Measurements from ENCODE around the gene AVL9. TPM values are rescaled to one million over a fixed set of nuclear protein-coding genes. Genes with fewer than 3 reads are reported as not detected.

Gene AVL9
- total and polyA plus RNA-seq, 2 donors (not counting 1 experiment from before 2014, with no cell fraction given), result 16.7 to 52.4 TPM

- peaks cover 26% of the 10 kb centered on the region for H3K4me1 ChIP-seq (ENCODE audit: control insufficient read depth, extremely low read depth, insufficient read depth, low read length)
- TF ChIP-seq CTCF (conservative IDR thresholded peaks at IDR 0.05 in 1 of 2, IDR thresholded peaks at IDR 0.05 in 1 of 2; ENCODE audit: low read depth in 1 of 2, low read length in 2 of 2), result peak in 1 of 2 donors; percentile 8
- TF ChIP-seq EZH2 (IDR thresholded peaks at IDR 0.05; ENCODE audit: low read length, missing control alignments), result no peak
- peaks cover 3% of the 10 kb centered on the region for H3K36me3 ChIP-seq (ENCODE audit: control insufficient read depth, insufficient read depth, low read length)
- peak overlapping the region; percentile 71 for H3K27ac ChIP-seq (ENCODE audit: insufficient read depth, low read length)
- H4K20me1 ChIP-seq (ENCODE audit: control insufficient read depth, extremely low read depth, insufficient read depth, low read length), result no peaks in the 10 kb centered on the region
- no peaks in the 10 kb centered on the region for H3K9me3 ChIP-seq (ENCODE audit: control insufficient read depth, insufficient read depth, low read depth, low read length)
- H3K9ac ChIP-seq (ENCODE audit: insufficient read depth, low read length), result no peak overlapping the region
- H3K4me3 ChIP-seq (replicated peaks in 1 of 4; ENCODE audit: control extremely low read depth in 1 of 4, insufficient read depth in 1 of 4, low read depth in 3 of 4, low read length in 4 of 4), result no peak overlapping the region
- no peak overlapping the region for H2AFZ ChIP-seq (ENCODE audit: low read length)
- peak; percentile 83 to 87 for DNase-seq (ENCODE audit: low read depth in 2 of 2)
- H3K27me3 ChIP-seq (ENCODE audit: control insufficient read depth, insufficient read depth, low read length), result no peaks in the 10 kb centered on the region
- no peak overlapping the region for H3K4me2 ChIP-seq (ENCODE audit: extremely low read depth, insufficient read depth, low read length)
- H3K79me2 ChIP-seq (ENCODE audit: control insufficient read depth, insufficient read depth, low read length), result no peaks in the 10 kb centered on the region
Measured at GRCh38 chr7:32588657-32589056, 93.4 kb downstream of the AVL9 start.

- no peak overlapping the region for H3K4me2 ChIP-seq (ENCODE audit: extremely low read depth, insufficient read depth, low read length)
- H3K9ac ChIP-seq (ENCODE audit: insufficient read depth, low read length), result no peak overlapping the region
- peaks cover 19% of the 10 kb centered on the region for H3K4me1 ChIP-seq (ENCODE audit: control insufficient read depth, extremely low read depth, insufficient read depth, low read length)
- H4K20me1 ChIP-seq (ENCODE audit: control insufficient read depth, extremely low read depth, insufficient read depth, low read length), result no peaks in the 10 kb centered on the region
- H2AFZ ChIP-seq (ENCODE audit: low read length), result no peak overlapping the region
- no peaks in the 10 kb centered on the region for H3K27me3 ChIP-seq (ENCODE audit: control insufficient read depth, insufficient read depth, low read length)
- no peaks in the 10 kb centered on the region for H3K9me3 ChIP-seq (ENCODE audit: control insufficient read depth, insufficient read depth, low read depth, low read length)
- peak in 1 of 2 donors; percentile 86 for DNase-seq (ENCODE audit: low read depth in 2 of 2)
- H3K27ac ChIP-seq (ENCODE audit: insufficient read depth, low read length), result no peak overlapping the region
- no peak overlapping the region for H3K4me3 ChIP-seq (replicated peaks in 1 of 4; ENCODE audit: control extremely low read depth in 1 of 4, insufficient read depth in 1 of 4, low read depth in 3 of 4, low read length in 4 of 4)
- no peak for TF ChIP-seq EZH2 (IDR thresholded peaks at IDR 0.05; ENCODE audit: low read length, missing control alignments)
- no peak for TF ChIP-seq CTCF (conservative IDR thresholded peaks at IDR 0.05 in 1 of 2, IDR thresholded peaks at IDR 0.05 in 1 of 2; ENCODE audit: low read depth in 1 of 2, low read length in 2 of 2)
- H3K36me3 ChIP-seq (ENCODE audit: control insufficient read depth, insufficient read depth, low read length), result peaks cover 2% of the 10 kb centered on the region
- no peaks in the 10 kb centered on the region for H3K79me2 ChIP-seq (ENCODE audit: control insufficient read depth, insufficient read depth, low read length)
Measured at GRCh38 chr7:32591938-32592337, 96.6 kb downstream of the AVL9 start.

- Histone ChIP-seq H3K9ac (ENCODE audit: insufficient read depth, low read length) (no peak overlapping the region), H3K4me3 (replicated peaks in 1 of 4; ENCODE audit: control extremely low read depth in 1 of 4, insufficient read depth in 1 of 4, low read depth in 3 of 4, low read length in 4 of 4) (no peak overlapping the region), H3K9me3 (ENCODE audit: control insufficient read depth, insufficient read depth, low read depth, low read length) (no peaks in the 10 kb centered on the region), H3K4me1 (ENCODE audit: control insufficient read depth, extremely low read depth, insufficient read depth, low read length) (peaks cover 15% of the 10 kb centered on the region), H3K27ac (ENCODE audit: insufficient read depth, low read length) (no peak overlapping the region), H4K20me1 (ENCODE audit: control insufficient read depth, extremely low read depth, insufficient read depth, low read length) (no peaks in the 10 kb centered on the region), H3K27me3 (ENCODE audit: control insufficient read depth, insufficient read depth, low read length) (no peaks in the 10 kb centered on the region), H3K4me2 (ENCODE audit: extremely low read depth, insufficient read depth, low read length) (no peak overlapping the region), H3K79me2 (ENCODE audit: control insufficient read depth, insufficient read depth, low read length) (no peaks in the 10 kb centered on the region), H3K36me3 (ENCODE audit: control insufficient read depth, insufficient read depth, low read length) (peaks cover 2% of the 10 kb centered on the region), H2AFZ (ENCODE audit: low read length) (no peak overlapping the region)
- TF ChIP-seq EZH2 (IDR thresholded peaks at IDR 0.05; ENCODE audit: low read length, missing control alignments), result no peak
- TF ChIP-seq CTCF (conservative IDR thresholded peaks at IDR 0.05 in 1 of 2, IDR thresholded peaks at IDR 0.05 in 1 of 2; ENCODE audit: low read depth in 1 of 2, low read length in 2 of 2), result no peak
- no peak for DNase-seq (ENCODE audit: low read depth in 2 of 2)
Measured at GRCh38 chr7:32592701-32593100, 97.4 kb downstream of the AVL9 start.

All from fibroblast of lung (primary cell).